Measurements from ENCODE around the gene FAM240B. TPM values are rescaled to one million over a fixed set of nuclear protein-coding genes. Genes with fewer than 3 reads are reported as not detected.

FAM240B gene
- total and polyA plus RNA-seq, 2 of the 4 experiments (the other 2 are of a cell fraction): not detected

DNA sequence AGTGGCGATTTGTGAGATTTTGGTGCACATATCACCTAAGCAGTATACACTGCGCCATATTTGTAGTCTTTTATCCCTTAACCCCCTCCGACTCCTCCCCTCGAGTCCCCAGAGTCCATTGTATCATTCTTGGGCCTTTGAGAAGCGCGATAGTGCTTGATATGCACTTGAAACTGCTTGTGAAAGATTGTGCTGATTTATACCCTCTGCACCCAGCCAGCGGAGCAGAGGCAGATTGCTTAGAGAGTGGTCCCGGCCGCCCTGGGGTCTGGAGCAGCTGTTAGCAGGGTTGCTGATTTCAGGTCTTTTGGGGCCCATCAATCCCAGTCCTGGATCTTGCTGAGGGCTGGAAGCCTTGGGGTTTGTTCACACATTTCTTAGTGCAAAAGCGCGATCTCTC, 13.0 kb upstream of the FAM240B start:
- H3K36me3 ChIP-seq (ENCODE audit: control insufficient read depth, insufficient read depth, low read length): no peaks in the 10 kb centered on the region
- H3K27ac ChIP-seq (ENCODE audit: insufficient read depth, low read length): no peak overlapping the region
- in situ Hi-C loops (cut with MboI; ENCODE audit: low sequenced_read_pairs) (loop anchor here (10.0 kb wide), 1 partner anchor 48 kb away; no protein-coding TSS in a partner anchor), dilution Hi-C loops (cut with HindIII; ENCODE audit: low sequenced_read_pairs, unreplicated experiment) (no loop called here), intact Hi-C loops (cut with micrococcal nuclease) (no loop called here)
- no peak overlapping the region for H2AK5ac ChIP-seq (ENCODE audit: low read depth, low read length)
- no peaks in the 10 kb centered on the region for H3K9me1 ChIP-seq (ENCODE audit: insufficient read depth, low read length)
- H3K14ac ChIP-seq (replicated peaks; ENCODE audit: low read depth, low read length): no peak overlapping the region
- no peaks in the 10 kb centered on the region; the same call in 1 of the 2 replicates for H3K9me3 ChIP-seq (ENCODE audit: control insufficient read depth, insufficient read depth, low read length)
- no peak overlapping the region for H4K91ac ChIP-seq (ENCODE audit: insufficient read depth, low read depth, low read length)
- no TSS peak for BruUV-seq (replicated peaks)
- no peak overlapping the region for H3K23ac ChIP-seq (ENCODE audit: low read depth, low read length)
- H2AFZ ChIP-seq (replicated peaks; ENCODE audit: low read length, poor library complexity): no peak overlapping the region
- 60% methylated on average over 1 of the region's 11 CpGs; no CpG with 5 or more reads in 1 of the 2 experiments for WGBS, 2 experiments (ENCODE audit: extremely low coverage in 2 of 2, insufficient read length in 1 of 2)
- H3K9ac ChIP-seq (ENCODE audit: low read depth, low read length): no peak overlapping the region
- H4K20me1 ChIP-seq (ENCODE audit: insufficient read depth, low read length): no peaks in the 10 kb centered on the region
- no peak overlapping the region for H3K4me3 ChIP-seq (ENCODE audit: insufficient read depth, low read depth, low read length)
- CTCF ChIA-PET: no interaction called here
- no peak overlapping the region for H2BK120ac ChIP-seq (ENCODE audit: low read depth, low read length)
- H2BK5ac ChIP-seq (ENCODE audit: low read depth, low read length, poor library complexity, severe bottlenecking): no peak overlapping the region
- no peaks in the 10 kb centered on the region for H3K4me1 ChIP-seq (ENCODE audit: control insufficient read depth, insufficient read depth, low read length)
- H2BK15ac ChIP-seq (ENCODE audit: low read depth, low read length): no peak overlapping the region
- H4K5ac ChIP-seq (ENCODE audit: low read depth, low read length): no peak overlapping the region
- no peak overlapping the region for H2AK9ac ChIP-seq (replicated peaks; ENCODE audit: low read depth, low read length, poor library complexity)
- no peak overlapping the region for H3K18ac ChIP-seq (ENCODE audit: low read depth, low read length)
- no peak overlapping the region for H3K4me2 ChIP-seq (ENCODE audit: low read depth, low read length)
- H3K56ac ChIP-seq (ENCODE audit: extremely low read depth, insufficient read depth, low read length): no peak overlapping the region
- no peak overlapping the region for H3K4ac ChIP-seq (ENCODE audit: low read depth, low read length)
- H2BK20ac ChIP-seq (ENCODE audit: low read depth, low read length): no peak overlapping the region
- no peaks in the 10 kb centered on the region for H3K27me3 ChIP-seq (ENCODE audit: control insufficient read depth, insufficient read depth, low read length)
- TF ChIP-seq, protein P1, sequence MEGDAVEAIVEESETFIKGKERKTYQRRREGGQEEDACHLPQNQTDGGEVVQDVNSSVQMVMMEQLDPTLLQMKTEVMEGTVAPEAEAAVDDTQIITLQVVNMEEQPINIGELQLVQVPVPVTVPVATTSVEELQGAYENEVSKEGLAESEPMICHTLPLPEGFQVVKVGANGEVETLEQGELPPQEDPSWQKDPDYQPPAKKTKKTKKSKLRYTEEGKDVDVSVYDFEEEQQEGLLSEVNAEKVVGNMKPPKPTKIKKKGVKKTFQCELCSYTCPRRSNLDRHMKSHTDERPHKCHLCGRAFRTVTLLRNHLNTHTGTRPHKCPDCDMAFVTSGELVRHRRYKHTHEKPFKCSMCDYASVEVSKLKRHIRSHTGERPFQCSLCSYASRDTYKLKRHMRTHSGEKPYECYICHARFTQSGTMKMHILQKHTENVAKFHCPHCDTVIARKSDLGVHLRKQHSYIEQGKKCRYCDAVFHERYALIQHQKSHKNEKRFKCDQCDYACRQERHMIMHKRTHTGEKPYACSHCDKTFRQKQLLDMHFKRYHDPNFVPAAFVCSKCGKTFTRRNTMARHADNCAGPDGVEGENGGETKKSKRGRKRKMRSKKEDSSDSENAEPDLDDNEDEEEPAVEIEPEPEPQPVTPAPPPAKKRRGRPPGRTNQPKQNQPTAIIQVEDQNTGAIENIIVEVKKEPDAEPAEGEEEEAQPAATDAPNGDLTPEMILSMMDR (conservative IDR thresholded peaks at IDR 0.05; ENCODE audit: low read depth, low read length): no peak
- TF ChIP-seq POLR2A (IDR thresholded peaks at IDR 0.05; ENCODE audit: low read depth, low read length): no peak
- TF ChIP-seq RAD21 (IDR thresholded peaks at IDR 0.05; ENCODE audit: low read length): no peak
- no peak for TF ChIP-seq MXI1 (IDR thresholded peaks at IDR 0.05; ENCODE audit: borderline replicate concordance, low read depth, low read length)
- TF ChIP-seq, protein P2, sequence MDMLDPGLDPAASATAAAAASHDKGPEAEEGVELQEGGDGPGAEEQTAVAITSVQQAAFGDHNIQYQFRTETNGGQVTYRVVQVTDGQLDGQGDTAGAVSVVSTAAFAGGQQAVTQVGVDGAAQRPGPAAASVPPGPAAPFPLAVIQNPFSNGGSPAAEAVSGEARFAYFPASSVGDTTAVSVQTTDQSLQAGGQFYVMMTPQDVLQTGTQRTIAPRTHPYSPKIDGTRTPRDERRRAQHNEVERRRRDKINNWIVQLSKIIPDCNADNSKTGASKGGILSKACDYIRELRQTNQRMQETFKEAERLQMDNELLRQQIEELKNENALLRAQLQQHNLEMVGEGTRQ (IDR thresholded peaks at IDR 0.05; ENCODE audit: low read depth, low read length): no peak
- TF ChIP-seq BHLHE40 (IDR thresholded peaks at IDR 0.05; ENCODE audit: low read depth, low read length): no peak
- no peak for TF ChIP-seq RCOR1 (IDR thresholded peaks at IDR 0.05; ENCODE audit: insufficient replicate concordance, low read length)
- TF ChIP-seq CHD1 (IDR thresholded peaks at IDR 0.05; ENCODE audit: low read depth, low read length): no peak
- TF ChIP-seq NFE2L2 (IDR thresholded peaks at IDR 0.05; ENCODE audit: low read depth, low read length): no peak
- TF ChIP-seq MAFK (IDR thresholded peaks at IDR 0.05; ENCODE audit: low read depth, low read length): no peak
- TF ChIP-seq FOS (IDR thresholded peaks at IDR 0.05; ENCODE audit: low read depth, low read length): no peak
- no peak for TF ChIP-seq RFX5 (IDR thresholded peaks at IDR 0.05; ENCODE audit: low read depth, low read length)
- TF ChIP-seq SMC3 (IDR thresholded peaks at IDR 0.05; ENCODE audit: low read depth, low read length): no peak
- TF ChIP-seq, protein P3, sequence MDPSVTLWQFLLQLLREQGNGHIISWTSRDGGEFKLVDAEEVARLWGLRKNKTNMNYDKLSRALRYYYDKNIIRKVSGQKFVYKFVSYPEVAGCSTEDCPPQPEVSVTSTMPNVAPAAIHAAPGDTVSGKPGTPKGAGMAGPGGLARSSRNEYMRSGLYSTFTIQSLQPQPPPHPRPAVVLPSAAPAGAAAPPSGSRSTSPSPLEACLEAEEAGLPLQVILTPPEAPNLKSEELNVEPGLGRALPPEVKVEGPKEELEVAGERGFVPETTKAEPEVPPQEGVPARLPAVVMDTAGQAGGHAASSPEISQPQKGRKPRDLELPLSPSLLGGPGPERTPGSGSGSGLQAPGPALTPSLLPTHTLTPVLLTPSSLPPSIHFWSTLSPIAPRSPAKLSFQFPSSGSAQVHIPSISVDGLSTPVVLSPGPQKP (IDR thresholded peaks at IDR 0.05; ENCODE audit: borderline replicate concordance, low read depth, low read length): no peak
- TF ChIP-seq MAZ (IDR thresholded peaks at IDR 0.05; ENCODE audit: borderline replicate concordance, low read depth, low read length): no peak
- H3K79me1 ChIP-seq (ENCODE audit: low read depth in 1 of 2, low read length in 2 of 2): no peaks in the 10 kb centered on the region
- no peak for DNase-seq
- ATAC-seq (ENCODE audit: low read depth): no peak
- POLR2A ChIA-PET (ENCODE audit: unreplicated experiment): no interaction called here
- no peak overlapping the region for H4K8ac ChIP-seq (ENCODE audit: low read depth in 2 of 2, low read length in 2 of 2)
